ENCODE measurements around the gene FAM53A.
"Not testable (repeated sequence)": the region's sequence is repeated elsewhere in the genome, so short reads cannot be mapped to it uniquely, and the experiment has no call there.

- TF ChIP-seq ZNF837, ZXDB (tag by site-specific recombination; IDR thresholded peaks at IDR 0.05): not testable (repeated sequence)
These were observed 17.6 kb upstream of the FAM53A start for GRCh38 chr4:1701671-1702070.

Data from HEK293 (cell line).